ENCODE measurements around the gene VCAN.

VCAN gene

DNA sequence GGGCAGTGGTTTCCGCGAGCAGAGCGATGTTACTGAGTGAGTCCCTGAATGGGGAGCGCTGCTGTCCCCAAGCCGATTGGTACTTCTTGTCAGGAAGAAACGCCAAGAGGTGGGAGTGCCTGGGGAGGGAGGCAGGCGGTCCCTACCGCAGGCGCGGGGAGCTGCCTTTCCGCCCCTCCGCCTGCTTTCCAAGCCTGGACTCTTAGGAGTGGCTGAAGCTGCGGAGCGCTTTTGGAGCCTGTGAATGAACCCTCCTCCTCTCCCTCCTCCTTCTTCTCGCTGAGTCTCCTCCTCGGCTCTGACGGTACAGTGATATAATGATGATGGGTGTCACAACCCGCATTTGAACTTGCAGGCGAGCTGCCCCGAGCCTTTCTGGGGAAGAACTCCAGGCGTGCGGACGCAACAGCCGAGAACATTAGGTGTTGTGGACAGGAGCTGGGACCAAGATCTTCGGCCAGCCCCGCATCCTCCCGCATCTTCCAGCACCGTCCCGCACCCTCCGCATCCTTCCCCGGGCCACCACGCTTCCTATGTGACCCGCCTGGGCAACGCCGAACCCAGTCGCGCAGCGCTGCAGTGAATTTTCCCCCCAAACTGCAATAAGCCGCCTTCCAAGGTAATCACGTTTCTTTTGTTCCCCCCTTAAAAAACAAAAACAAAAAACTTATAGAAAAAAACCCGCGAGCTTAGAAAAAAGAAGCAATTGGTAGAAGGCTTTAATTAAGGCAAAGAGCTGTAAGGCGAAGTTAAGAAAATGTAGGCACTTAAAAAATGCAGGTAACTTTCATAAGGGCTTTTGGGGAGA, at the start of gene VCAN (continued):
- TF ChIP-seq, protein P1, sequence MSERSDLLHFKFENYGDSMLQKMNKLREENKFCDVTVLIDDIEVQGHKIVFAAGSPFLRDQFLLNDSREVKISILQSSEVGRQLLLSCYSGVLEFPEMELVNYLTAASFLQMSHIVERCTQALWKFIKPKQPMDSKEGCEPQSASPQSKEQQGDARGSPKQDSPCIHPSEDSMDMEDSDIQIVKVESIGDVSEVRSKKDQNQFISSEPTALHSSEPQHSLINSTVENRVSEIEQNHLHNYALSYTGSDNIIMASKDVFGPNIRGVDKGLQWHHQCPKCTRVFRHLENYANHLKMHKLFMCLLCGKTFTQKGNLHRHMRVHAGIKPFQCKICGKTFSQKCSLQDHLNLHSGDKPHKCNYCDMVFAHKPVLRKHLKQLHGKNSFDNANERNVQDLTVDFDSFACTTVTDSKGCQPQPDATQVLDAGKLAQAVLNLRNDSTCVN (tag by site-specific recombination; optimal IDR thresholded peaks at IDR 0.05) = peak; percentile 27
- no peak for TF ChIP-seq PRDM1 (tag by site-specific recombination; IDR thresholded peaks at IDR 0.05)
- TF ChIP-seq ZFHX2 (tag by site-specific recombination; conservative IDR thresholded peaks at IDR 0.05) = peak; percentile 64
- TF ChIP-seq SALL2 (tag by site-specific recombination; IDR thresholded peaks at IDR 0.05; ENCODE audit: borderline replicate concordance) = no peak
- no peak for TF ChIP-seq ZNF623 (tag by site-specific recombination; IDR thresholded peaks at IDR 0.05)

DNA sequence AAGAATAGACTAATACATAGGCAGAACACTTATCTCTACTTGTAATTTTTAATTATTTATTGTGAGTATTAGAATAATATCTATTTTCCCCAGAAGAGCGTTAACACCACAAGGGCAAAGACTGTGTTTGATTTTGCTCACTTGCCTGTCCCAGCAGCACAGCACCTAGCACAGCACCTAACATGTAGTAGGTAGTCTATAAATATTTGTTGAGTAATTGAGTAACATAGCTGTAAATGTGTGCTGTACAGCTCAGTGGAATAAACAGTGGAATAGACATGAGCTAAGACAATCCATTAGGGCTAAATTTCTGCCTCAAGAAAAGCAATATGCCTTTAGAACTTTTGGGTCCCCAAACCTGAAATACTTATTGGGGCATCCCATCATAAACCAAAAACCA, 49.3 kb upstream of the VCAN start:
- H3K4me1 ChIP-seq (ENCODE audit: control insufficient read depth, insufficient read depth, low read length) = no peaks in the 10 kb centered on the region
- H3K9me3 ChIP-seq (ENCODE audit: control insufficient read depth, insufficient read depth, low read depth, low read length) = no peaks in the 10 kb centered on the region
- H3K36me3 ChIP-seq (ENCODE audit: control insufficient read depth in 2 of 2, insufficient read depth in 1 of 2, low read length in 2 of 2) = no peaks in the 10 kb centered on the region
- CTCF ChIA-PET = no interaction called here
- POLR2A ChIA-PET = no interaction called here
- H3K4me3 ChIP-seq (ENCODE audit: low read depth, low read length) = no peak overlapping the region
- no peak overlapping the region for H3K27ac ChIP-seq (ENCODE audit: extremely low read depth, low read depth, low read length)
- TF ChIP-seq FEZF1 (tag by site-specific recombination; IDR thresholded peaks at IDR 0.05) (no peak), ZNF2 (tag by site-specific recombination; IDR thresholded peaks at IDR 0.05) (no peak), ZNF626 (tag by site-specific recombination; IDR thresholded peaks at IDR 0.05) (no peak), ZNF843 (tag by site-specific recombination; IDR thresholded peaks at IDR 0.05) (no peak), ZNF701 (tag by site-specific recombination; IDR thresholded peaks at IDR 0.05) (no peak), GLIS2 (tag by site-specific recombination; IDR thresholded peaks at IDR 0.05) (no peak), KLF16 (tag by site-specific recombination; IDR thresholded peaks at IDR 0.05) (no peak), ZXDB (tag by site-specific recombination; IDR thresholded peaks at IDR 0.05) (no peak), ZNF426 (tag by site-specific recombination; IDR thresholded peaks at IDR 0.05) (no peak), ZNF624 (tag by site-specific recombination; IDR thresholded peaks at IDR 0.05) (no peak), ZNF830 (tag by site-specific recombination; IDR thresholded peaks at IDR 0.05; ENCODE audit: low read depth) (no peak), ZNF623 (tag by site-specific recombination; IDR thresholded peaks at IDR 0.05) (no peak), ZNF521 (tag by site-specific recombination; IDR thresholded peaks at IDR 0.05) (no peak)
- TF ChIP-seq, protein P2, sequence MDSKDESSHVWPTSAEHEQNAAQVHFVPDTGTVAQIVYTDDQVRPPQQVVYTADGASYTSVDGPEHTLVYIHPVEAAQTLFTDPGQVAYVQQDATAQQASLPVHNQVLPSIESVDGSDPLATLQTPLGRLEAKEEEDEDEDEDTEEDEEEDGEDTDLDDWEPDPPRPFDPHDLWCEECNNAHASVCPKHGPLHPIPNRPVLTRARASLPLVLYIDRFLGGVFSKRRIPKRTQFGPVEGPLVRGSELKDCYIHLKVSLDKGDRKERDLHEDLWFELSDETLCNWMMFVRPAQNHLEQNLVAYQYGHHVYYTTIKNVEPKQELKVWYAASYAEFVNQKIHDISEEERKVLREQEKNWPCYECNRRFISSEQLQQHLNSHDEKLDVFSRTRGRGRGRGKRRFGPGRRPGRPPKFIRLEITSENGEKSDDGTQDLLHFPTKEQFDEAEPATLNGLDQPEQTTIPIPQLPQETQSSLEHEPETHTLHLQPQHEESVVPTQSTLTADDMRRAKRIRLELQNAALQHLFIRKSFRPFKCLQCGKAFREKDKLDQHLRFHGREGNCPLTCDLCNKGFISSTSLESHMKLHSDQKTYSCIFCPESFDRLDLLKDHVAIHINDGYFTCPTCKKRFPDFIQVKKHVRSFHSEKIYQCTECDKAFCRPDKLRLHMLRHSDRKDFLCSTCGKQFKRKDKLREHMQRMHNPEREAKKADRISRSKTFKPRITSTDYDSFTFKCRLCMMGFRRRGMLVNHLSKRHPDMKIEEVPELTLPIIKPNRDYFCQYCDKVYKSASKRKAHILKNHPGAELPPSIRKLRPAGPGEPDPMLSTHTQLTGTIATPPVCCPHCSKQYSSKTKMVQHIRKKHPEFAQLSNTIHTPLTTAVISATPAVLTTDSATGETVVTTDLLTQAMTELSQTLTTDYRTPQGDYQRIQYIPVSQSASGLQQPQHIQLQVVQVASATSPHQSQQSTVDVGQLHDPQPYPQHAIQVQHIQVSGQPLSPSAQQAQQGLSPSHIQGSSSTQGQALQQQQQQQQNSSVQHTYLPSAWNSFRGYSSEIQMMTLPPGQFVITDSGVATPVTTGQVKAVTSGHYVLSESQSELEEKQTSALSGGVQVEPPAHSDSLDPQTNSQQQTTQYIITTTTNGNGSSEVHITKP (tag by site-specific recombination; IDR thresholded peaks at IDR 0.05) = no peak
- TF ChIP-seq, protein P3, sequence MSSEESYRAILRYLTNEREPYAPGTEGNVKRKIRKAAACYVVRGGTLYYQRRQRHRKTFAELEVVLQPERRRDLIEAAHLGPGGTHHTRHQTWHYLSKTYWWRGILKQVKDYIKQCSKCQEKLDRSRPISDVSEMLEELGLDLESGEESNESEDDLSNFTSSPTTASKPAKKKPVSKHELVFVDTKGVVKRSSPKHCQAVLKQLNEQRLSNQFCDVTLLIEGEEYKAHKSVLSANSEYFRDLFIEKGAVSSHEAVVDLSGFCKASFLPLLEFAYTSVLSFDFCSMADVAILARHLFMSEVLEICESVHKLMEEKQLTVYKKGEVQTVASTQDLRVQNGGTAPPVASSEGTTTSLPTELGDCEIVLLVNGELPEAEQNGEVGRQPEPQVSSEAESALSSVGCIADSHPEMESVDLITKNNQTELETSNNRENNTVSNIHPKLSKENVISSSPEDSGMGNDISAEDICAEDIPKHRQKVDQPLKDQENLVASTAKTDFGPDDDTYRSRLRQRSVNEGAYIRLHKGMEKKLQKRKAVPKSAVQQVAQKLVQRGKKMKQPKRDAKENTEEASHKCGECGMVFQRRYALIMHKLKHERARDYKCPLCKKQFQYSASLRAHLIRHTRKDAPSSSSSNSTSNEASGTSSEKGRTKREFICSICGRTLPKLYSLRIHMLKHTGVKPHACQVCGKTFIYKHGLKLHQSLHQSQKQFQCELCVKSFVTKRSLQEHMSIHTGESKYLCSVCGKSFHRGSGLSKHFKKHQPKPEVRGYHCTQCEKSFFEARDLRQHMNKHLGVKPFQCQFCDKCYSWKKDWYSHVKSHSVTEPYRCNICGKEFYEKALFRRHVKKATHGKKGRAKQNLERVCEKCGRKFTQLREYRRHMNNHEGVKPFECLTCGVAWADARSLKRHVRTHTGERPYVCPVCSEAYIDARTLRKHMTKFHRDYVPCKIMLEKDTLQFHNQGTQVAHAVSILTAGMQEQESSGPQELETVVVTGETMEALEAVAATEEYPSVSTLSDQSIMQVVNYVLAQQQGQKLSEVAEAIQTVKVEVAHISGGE (tag by site-specific recombination; conservative IDR thresholded peaks at IDR 0.05; ENCODE audit: low read depth) = no peak
- TF ChIP-seq, protein P4, sequence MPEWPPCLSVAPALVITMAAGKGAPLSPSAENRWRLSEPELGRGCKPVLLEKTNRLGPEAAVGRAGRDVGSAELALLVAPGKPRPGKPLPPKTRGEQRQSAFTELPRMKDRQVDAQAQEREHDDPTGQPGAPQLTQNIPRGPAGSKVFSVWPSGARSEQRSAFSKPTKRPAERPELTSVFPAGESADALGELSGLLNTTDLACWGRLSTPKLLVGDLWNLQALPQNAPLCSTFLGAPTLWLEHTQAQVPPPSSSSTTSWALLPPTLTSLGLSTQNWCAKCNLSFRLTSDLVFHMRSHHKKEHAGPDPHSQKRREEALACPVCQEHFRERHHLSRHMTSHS (tag by site-specific recombination; IDR thresholded peaks at IDR 0.05) = no peak
- TF ChIP-seq, protein P5, sequence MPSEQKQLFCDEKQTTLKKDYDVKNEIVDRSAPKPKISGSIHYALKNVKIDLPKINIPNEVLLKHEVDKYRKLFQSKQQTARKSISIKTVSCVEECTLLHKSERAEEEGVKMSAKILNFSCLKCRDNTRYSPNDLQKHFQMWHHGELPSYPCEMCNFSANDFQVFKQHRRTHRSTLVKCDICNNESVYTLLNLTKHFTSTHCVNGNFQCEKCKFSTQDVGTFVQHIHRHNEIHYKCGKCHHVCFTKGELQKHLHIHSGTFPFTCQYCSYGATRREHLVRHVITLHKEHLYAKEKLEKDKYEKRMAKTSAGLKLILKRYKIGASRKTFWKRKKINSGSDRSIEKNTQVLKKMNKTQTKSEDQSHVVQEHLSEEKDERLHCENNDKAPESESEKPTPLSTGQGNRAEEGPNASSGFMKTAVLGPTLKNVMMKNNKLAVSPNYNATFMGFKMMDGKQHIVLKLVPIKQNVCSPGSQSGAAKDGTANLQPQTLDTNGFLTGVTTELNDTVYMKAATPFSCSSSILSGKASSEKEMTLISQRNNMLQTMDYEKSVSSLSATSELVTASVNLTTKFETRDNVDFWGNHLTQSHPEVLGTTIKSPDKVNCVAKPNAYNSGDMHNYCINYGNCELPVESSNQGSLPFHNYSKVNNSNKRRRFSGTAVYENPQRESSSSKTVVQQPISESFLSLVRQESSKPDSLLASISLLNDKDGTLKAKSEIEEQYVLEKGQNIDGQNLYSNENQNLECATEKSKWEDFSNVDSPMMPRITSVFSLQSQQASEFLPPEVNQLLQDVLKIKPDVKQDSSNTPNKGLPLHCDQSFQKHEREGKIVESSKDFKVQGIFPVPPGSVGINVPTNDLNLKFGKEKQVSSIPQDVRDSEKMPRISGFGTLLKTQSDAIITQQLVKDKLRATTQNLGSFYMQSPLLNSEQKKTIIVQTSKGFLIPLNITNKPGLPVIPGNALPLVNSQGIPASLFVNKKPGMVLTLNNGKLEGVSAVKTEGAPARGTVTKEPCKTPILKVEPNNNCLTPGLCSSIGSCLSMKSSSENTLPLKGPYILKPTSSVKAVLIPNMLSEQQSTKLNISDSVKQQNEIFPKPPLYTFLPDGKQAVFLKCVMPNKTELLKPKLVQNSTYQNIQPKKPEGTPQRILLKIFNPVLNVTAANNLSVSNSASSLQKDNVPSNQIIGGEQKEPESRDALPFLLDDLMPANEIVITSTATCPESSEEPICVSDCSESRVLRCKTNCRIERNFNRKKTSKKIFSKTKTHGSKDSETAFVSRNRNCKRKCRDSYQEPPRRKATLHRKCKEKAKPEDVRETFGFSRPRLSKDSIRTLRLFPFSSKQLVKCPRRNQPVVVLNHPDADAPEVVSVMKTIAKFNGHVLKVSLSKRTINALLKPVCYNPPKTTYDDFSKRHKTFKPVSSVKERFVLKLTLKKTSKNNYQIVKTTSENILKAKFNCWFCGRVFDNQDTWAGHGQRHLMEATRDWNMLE (tag by site-specific recombination; conservative IDR thresholded peaks at IDR 0.05; ENCODE audit: low read depth) = no peak

Data from HEK293 (cell line).